ENCODE data around the gene OPN4.

OPN4 gene

DNA sequence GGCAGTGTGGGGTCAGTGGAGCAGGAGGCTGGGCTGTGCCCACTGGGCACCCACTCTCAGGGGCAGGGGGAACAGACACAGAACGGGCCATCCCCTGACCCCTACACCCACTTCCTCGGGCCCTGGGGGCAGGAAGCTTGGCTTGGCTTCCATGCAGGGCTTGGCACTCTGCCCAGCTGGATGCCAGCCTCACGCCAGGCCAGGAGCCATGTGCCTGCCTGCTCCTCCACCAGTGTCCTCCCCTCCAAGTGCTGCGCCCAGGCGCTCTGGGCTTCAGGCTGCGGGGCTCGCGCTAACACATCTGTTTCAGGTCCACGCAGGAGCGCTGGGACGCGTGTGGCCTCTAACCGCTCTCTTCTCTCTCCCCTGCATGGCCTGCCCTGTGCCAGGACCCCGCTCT is 26.7 kb downstream of the OPN4 start:
- no peak for DNase-seq

DNA sequence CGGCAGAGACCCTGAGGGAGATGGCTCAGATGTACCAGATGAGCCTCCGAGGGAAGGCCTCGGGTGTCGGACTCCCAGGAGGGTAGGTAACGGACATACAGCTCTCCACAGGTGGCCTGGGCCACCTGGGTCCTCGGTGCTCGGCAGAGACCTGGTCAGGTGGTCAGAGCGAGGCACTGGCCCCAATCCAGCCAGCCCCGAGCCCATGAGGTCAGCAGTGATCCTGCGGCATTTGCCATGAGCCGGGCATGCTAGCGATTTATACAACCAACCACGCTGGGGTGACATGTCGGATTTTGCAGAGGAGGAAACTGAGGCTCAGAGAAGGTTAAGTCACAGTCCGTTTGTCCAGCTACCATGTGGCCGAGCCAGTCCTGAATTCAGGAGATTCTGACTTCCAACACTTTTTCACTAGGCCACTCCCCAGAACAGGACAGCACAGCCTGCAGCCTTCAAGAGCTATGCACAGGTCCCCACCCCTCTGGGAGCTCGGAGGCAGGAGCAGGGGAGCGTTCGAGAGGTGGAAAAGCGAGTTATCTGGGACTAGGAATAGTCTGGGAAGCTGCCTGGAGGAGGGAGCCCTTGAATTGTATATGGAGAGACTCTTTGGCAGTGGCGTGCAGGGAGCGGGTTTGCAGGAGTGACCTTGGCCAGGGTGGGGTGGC is 27.5 kb downstream of the OPN4 start:
- no peak for DNase-seq

DNA sequence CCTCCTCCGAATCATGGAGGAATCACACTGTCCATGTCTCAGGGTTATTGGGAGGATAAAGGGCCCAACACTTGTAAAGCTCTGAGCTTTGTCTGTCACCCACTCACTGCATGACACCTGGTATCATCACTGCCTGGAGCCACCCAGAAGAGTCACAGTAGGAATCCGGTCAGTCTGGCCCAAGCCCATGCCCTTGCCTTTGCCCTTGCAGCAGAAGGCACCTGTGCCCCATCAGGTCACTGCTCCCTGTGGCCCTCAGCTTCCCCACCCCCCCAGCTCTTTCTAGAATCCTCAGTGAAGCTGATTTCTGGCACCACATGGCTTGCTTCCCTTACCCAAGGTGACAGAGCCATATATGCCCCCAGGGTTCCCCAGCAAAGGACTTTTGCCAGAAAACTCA is 28.3 kb downstream of the OPN4 start:
- DNase-seq = no peak

DNA sequence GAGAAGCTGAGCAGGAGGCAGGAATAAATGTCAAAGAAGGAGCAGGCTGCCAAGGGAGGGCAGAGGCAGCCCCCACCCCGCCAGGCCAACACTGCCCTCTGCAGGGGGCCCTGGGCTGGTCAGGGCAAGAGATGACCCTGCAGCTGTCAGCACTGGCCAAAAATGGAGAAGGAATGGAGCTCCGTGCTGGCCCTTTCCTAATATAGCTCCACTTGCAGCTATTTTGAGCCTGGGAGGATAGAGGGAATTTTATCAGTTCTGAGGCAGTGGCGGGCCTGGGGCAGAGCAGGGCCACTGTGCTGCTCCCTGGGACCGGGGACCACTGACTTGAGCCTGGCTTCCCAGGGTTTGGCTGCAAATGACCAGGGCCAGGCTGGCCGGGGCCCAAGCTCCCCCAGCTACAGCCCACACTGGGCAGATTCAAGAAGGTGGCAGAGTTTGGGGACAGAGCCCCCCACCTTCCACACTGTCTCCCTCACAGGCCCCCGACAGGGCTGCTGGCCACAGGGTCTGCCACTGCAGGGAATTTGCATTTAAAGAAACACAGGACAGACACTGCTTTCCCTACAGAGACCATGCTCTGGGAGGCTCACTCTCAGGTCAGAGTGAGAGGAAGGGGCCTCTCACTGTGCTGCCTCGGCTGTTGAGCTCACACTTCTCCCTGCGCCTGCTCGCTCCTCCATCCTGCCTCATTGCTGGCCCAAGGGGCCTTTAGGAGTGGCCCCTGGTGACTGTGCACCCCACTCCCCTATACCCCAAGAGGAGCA is 30.2 kb downstream of the OPN4 start:
- no peak for DNase-seq

DNA sequence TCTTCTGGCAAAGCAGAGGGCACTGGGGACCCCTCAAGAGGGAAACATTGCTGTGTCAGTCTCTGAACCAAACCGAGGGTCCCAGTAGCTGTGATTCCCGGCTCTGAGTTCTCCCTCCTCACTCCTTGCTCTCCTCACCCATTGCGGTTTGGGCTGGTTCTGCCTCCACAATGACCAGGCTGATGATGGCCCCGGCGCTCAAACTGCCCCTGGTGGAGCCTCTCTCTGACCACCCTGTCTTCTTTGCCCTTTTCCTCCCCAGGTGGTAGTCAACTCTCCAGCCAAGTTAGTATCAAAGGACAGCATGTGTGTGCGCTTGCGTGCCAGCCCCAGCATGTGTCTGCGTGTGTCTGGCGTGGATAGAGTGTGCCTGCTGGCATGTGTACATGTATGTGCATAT is 31.1 kb downstream of the OPN4 start:
- no peak for DNase-seq

DNA sequence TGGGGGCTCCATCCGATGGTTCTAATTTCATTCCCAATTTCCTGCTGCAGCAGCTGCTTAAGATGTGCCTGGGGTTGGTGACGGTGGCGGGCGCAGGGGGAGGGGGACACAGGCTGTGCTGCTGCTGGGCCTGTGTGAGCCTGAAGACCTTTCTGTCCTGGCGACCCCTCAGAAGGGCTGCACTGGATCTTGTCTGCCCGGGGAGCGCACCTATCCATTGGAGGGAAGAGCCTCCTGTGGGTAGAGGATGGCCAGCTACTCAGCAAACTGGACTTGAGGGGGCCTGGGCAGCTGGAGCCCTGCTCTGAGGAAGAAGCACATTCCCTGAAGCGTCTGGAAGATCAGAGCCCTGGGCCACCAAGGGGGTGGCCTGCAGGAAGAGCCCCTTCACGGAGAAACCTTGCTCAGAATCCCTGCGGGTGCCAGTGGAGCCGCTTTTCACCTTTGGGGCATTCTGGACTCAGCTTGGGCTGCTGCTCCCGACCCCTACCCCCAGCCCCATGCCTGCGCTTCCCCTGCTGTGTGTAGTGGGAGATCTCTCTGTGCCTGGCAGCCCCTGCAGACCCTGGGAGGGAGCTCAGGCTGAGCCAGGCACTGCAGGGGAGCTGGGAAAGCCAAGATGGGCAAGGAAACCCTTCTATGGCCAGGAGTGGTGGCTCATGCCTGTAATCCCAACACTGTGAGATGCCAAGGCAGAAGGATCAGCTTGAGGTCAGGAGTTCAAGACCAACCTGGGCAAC is 31.7 kb downstream of the OPN4 start:
- DNase-seq = no peak

DNA sequence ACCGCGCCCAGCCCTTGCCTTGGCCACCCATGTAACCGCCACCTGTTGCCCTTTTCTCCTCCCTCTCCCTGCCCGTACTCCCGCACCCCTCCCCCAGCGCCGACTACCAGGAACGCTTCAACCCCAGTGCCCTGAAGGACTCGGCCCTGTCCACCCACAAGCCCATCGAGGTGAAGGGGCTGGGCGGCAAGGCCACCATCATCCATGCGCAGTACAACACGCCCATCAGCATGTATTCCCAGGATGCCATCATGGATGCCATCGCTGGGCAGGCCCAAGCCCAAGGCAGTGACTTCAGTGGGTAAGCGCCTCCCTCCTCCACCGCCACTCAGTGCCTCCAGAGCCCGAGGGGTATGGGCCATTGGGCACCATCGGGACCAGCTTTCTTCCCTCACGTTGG is 32.6 kb downstream of the OPN4 start:
- DNase-seq = no peak

DNA sequence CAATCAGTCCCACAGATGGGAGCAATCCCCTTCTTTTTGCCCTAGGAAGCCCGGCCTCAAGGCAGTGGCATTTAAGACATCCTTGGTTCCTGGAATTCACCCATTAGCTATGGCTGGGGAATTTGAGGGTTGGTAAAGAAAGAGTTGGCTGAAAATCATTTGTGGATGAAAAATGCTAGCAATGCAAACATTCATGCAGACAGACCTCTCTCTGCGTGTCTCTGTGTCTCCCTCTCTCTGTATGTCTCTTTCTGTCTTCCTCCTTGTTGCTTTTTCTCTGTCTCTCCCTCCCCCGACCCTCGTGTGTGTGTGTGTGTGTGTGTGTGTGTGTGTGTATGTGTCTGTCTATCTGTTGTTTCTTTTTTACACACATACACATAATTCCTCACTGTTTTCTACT is 33.4 kb downstream of the OPN4 start:
- no peak for DNase-seq

DNA sequence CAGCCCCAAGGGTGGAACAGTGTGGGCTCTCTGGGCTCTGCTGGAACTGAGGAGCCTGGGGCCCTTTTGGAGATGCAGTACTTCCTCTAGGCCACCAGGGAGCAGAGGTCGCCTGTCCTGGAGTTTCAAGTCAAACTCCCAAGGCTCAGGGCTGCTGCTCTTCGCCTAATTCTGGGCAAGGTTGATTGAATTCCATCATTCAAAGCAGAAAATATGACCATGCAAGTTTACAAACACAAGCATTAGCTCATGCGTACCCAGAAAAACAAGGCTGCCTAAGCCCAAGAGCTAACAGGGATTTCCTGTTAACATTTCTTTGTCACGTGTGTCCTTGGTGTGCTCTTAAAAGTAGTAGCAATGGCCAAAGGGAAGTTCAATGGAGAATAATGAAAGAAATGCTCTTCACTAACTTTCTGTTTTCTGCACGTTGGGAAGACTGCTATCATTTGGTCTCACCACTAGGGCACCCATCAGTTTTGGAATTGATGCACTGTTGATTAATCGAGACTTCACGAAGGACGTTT is 34.1 kb downstream of the OPN4 start:
- DNase-seq = peak; percentile 51 to 59

DNA sequence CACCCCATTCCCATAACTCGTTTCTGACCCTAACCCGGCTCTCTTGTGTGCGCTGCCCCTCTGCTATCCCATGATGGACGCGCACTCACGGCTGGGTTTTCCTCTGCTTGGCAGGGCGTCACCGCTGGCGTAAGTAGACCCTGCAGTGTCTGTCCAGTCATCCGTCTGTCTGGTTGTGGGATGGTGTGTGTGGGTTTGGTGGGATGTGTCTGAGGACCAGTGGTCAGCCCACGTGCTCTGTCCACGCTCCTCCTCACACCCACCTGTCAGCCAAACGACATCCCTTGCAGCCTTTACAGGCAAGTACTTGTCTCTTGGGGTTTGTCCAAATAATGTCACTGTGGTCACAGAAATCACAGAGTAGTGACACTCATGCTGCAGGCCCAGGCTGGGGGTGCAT is 34.8 kb downstream of the OPN4 start:
- DNase-seq = no peak

DNA sequence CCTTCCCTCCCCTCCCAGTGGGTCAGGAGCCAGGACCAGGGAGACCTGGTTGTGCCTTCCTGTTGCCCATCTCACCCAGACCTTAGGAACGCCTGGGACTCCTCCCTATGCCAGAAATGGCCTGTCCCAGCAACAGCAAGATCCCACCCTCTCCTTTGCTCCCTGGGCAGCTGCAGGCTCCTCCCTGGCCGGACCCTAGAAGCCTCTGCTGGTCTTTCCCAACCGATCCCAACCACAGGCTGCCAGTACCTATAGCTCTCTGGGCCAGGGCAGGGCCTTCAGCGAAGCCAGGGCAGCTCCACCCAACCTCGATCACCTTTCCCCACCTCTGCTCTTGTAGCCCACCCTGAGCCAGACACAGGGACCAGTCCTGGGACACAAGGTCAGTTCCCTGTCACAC is 35.9 kb downstream of the OPN4 start:
- no peak for DNase-seq

DNA sequence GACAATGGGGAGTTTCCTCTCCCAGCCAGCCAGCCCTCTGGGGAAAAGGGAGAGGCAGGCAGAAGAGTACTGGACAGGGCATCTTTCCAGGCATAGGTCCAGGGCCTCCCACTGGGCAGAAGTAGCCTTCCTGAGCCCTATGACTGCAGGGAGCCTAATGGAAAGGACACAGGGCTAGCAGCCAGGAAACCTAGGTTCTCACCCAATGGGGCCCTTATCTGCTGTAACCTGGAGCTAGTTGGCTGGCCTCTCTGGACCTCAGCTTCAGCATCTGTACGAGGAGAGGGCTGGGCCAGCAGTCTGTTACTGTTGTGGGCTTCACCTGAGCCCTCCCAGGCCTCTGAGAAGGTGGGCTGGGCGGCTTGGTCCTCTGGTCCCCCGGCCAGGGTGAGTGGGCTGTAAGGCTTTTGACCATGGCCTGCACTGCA is 36.3 kb downstream of the OPN4 start:
- no peak for DNase-seq

DNA sequence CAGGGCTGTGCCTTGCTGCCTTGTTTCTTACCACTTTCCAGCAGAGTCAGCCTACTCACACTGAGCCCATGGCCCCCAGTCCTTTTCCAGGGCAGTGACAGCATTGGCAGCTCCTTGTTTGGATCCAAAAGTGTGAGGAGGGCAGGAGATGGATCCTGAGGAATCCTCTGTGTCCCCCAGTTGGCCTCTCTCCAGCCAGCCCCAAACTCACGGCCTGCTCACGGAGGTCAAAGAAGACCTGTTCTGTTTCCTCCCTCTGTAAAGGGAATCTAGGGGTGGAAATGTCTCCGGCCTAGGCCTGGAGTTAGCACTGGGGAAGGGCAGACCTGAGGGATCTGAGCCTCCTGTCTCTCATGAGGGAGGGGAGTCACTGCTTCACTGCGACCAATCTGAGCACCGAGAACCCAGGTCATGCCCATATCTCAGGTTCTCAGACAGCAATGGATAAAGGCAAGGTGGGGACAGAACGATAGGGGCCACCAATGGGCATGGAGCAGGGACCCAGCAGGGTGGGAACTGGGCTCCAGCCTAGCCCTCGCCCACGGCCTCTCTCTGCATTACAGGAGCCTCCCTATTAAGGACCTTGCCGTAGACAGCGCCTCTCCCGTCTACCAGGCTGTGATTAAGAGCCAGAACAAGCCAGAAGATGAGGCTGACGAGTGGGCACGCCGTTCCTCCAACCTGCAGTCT is 37.1 kb downstream of the OPN4 start:
- no peak for DNase-seq

DNA sequence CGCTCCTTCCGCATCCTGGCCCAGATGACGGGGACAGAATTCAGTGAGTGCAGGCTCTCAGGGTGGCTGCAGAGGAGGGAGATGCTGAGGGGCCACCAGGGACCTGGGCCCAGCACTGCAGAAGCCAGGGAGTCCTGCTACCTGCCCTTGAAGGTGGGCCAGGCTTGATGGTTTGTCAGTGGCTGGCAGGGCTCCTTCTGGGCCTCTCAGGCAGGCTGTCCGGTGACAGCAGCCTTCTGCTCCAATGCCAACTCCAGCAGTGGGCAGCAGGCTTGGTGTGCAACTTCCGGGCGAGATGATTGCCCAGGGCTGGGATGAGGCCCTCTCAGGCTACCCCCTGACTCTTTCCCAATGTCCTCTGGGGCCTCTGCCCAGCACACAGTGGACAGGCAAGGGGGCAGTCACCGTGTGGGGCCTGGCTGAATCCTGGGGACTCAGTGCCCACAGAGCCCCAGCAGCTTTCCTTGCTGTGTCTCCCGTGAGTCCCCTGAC is 37.7 kb downstream of the OPN4 start:
- DNase-seq = no peak

DNA sequence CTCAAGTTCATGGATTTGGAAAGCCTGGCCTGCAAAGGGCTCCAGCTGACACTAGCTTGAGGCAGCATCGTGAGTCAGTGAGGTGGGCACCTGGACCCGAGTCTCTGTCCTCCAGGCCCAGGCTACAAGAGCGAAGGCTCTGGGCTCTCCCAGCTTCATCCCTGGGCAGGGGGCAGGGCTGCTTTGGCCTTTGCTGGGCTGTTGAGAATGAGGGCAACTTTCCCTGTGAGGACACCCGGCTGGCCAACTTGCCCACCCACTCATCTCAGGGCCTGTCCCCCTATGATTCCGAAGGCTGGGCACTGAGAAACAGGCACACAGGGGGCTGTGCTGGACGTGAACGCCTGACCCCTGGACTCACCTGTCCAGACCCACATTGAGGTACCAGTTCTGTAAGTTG is 38.3 kb downstream of the OPN4 start:
- DNase-seq = no peak

DNA sequence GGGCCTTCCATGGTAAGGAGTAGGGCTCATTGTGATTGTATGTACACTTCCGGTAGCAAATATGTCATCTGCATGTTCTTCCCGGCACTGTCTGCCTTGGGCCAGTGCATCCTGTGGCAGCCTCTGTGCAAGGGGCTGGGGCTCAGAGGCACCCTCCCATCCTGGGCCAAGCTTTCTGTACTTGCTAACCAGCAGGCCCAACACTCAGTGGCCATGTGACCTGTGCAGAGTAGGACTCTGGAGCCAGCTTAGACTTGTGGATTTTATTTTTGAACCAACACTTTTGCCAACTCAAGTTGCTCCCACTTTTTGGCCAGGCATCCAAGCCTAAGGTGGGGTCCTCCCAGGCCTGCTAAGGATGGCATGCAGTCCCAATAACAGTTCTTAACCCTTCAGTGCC is 38.9 kb downstream of the OPN4 start:
- DNase-seq = no peak

DNA sequence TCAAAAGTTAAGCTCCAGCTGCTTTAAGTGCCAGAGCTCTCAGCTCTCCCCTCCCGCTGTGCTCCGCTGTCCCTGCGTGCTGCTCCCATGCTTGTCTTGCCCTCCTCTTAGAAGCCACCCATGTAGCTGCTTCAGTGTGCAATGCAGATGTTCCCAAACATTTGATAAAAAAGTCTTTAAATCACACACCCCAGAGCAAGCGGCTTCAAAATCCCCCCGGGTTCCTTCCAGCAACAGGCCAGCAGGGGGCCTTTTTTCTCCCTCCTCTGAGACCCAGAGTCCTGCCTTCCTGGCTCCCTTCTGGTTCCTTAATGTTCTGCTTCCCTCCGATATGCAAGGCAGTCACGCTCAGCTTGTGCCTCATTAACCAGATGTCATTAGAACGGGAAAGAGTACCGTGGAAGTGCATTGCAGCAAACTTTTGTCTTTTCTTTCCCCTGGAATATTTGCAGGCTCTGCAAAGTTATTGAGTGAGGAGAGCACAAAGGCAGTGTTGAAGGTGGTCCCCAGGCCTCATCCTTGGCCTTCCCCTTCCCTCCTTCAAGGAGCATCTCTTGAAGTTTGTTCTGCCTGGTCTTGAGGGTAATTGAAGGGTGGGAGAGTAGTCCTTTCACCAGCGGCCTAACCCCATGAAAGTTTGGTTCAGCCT is 39.5 kb downstream of the OPN4 start:
- peak; percentile 39 to 45 for DNase-seq

DNA sequence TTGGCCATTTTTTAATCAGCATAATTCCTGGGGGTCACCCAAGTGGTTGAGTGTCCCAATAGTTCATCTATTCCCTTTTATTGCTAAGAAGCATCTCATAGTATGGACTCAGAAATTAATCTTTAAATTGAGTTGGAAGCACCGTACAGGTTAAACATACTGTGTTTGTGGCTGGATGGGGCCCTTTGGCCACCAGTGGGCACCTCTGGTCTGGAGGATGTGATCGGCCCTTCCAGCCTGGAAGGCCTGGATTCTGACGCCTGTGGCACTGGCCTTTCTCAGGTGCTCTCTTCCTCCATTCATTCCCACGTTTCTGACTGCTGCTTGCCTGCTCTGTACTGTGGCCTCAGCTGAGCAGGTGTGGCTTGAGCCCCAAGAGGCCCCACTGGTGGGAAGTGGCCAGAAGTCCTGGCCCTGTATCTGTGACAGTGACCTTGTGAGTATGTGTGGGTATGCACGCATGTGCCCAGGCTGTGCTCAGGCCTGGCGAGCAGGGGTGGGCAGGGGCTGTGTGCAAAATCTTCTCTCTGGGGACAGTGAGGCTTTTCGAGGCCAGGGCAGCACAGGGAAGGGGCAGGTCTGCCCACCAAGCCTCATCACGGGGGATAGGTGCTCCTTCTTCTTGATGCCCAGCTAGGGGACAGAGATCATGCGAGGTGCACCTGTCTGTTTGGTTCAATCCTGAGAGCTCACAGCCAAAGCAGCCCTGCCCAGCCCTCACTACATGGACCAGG is 44.0 kb downstream of the OPN4 start:
- DNase-seq = no peak

DNA sequence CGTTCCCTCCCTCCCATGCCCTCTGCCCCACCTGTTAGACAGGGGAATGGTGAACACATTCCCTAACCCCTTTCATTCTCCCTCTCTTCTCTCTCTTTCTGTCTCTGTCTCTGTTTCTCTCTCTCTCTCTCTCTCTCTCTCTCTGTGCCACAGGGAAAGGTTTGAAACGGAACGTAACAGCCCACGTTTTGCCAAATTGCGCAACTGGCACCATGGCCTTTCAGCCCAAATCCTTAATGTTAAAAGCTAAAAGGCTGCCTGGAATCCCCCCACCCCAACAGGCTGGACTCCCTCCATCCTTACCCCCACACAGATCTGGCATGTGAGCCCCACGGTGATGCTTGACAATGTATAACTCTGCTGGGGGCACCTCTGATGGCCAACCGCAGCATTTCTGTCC is 44.8 kb downstream of the OPN4 start:
- DNase-seq = no peak

DNA sequence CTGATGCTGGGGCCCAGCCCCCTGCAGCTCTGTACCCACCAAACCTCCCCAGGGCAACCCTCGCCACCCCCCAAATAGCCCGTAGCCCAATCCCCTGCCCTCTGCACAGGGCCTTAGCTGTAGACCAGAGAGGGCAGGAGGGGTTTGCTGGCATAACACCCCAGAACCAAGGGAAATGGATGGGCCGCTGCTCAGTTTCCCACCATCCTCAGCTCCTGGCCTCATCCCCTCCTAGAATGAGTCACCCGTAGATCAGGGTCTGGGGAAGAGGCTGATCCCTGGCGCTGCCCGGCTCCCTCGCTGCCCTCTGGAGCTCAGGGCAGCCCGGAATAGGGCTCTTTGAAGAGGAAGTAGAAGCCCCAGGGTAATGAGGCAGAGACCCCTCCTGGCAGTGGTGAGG is 45.2 kb downstream of the OPN4 start:
- DNase-seq = no peak

DNA sequence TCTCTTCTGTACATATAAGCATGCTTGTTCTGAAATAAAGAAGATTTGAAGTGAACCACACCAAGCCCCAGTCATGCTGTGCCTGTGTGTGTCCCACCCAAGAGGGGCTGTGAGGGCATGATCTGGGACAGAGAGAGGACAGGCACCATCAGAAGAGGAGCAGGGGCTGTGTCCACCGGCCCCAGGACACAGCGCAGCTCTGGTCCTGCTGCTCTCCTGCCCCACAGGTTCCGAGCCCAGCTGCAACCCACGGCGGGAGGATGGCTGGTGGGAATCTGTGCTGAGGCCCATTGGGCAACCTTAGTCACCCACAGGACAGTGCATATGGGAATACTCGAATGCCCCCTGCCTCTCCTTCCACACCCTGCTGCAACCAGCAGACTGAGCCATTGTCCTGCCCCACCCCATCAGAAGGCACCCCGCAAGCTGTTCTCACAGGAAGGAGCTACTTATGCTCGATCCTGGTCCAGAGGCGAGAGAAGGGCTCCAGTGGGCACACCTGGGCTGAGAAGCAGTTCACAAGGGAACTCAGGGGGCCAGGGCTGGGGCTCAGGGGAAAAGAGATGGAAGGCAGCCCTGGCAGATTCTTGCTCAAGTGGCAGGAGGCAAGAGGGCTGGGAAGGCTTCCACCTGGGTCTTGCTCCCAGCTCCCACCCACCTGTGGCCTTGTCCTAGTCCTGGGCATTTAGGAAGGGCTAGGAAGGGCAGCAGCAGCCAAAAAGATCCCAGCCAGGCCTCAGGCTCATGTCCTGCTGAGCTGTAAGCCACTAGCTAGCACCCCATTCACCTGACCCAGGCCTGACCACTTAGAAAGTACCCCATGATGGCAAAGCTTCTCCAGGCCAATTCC is 45.9 kb downstream of the OPN4 start:
- DNase-seq = no peak

All from stimulated activated CD4-positive, alpha-beta T cell treated with anti-CD3 and anti-CD28 coated beads, Interleukin-2, amount 100 ng/mL, for 24 hours (primary cell).